Activated T-helper 9 cell treated with anti-CD3 and anti-CD28 coated beads, Interleukin-2, amount 50 U/mL, for 16 hours (primary cell): ENCODE measurements around the gene FGF1.

ENCODE experiments used
- DNase-seq: peaks from one replicate; pipeline ENCODE4 v3.0.0-alpha.2; 2020; ENCODE audit warnings: low read depth

The FGF1 gene

DNA sequence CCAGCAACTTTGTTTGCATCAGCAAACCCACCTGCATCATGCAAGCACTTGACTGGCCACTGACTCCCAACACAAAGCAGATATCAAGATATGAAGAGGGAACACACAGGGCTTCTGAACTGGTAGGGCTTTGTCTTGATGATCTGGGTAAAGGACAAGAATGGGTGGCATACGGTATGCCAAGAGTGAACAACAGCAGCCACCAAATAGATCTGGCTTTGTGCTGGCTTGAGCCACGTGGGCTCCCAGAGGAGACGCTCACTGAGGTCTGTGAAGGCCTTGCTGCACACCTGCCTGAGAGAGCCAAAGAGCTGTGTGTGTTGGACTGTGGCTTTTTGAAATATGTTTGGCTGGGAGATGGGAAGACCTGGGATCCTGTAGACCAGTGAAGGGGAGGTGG, 43.5 kb downstream of the FGF1 start:
- DNase-seq = no peak

DNA sequence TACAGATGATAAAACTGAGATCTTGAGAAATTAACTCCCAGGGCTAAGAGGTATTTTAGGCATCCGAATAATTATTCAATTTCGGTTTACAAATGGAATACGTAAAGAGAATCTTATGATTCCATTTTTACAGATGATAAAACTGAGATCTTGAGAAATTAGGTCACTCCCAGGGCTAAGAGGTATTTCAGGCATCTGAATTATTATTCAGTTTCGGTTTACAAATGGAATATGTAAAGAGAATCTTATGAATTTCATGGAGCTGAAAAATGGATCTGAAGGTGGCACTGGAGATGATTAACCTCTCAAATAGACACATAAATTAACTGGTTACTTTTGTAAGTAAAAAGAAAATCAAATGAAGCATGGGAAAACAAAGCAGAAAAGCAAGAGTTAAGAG, 44.2 kb downstream of the FGF1 start:
- no peak for DNase-seq

DNA sequence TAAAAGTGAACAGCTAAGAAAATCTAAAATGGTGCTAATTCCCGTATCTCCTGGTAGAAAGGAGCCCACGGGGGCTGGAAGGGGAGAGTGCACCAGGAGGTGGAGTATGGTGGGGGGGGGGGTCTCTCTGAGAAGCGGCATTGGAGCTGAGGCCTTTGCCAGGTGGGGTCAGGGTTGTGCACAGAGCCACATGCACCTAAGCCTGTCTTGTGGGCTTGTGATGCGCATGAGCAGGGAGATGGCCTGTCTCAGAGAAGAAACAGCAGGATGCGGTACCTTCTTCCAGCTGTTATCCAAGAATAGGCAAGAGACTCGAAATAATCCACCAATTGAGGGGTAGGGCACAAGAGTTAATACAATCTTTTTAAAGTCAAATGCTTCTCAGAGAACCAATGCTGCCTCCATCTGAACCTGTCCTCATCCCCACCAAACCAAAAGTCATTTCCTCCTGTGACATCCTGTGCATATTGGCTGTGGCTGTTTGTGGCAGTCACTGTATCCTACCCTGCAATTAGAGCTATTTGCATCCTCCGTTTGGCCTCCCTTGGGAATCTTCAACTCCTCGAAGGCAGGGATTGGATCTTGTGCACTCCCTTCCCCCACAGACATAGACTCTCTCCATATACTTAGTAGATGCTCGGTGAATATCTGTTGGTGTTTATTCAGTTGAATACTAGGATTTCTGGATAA, 45.4 kb downstream of the FGF1 start:
- no peak for DNase-seq

DNA sequence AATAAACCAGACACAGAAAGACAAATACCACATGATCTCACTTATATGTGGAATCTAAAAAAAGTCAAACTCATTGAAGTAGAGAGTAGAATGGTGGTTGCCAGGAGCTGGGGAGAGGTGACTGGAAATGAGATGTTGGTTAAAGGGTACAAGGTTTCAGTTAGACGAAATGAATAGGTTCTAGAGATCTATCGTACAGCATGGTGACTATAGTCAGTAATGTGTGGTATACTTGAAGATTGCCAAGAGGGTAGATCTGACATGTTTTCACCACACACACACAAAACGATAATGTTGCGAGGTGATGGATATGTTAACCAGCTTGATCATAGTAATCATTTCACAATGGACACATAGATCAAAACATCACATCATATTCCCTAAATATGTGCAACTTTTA, 46.4 kb downstream of the FGF1 start:
- no peak for DNase-seq

DNA sequence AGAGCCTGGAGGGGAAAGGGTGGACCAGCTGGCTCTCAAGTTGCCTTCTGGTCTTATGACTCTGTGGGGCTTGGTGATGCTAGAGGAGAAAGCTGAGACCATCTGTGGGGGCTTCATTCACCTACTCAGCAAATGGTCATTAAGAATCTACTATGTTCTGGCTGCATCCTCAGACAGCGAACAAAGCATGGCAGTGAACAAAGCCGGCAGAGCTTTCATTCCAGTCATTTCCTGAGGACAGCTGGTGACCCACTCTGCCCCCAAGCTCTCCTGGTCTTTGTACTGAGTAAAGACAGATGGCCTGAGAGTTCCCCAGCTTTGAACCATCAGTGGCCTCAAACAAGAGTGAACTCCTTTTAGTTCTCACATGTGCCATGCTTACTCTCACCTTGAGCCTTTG, 48.0 kb downstream of the FGF1 start:
- no peak for DNase-seq

DNA sequence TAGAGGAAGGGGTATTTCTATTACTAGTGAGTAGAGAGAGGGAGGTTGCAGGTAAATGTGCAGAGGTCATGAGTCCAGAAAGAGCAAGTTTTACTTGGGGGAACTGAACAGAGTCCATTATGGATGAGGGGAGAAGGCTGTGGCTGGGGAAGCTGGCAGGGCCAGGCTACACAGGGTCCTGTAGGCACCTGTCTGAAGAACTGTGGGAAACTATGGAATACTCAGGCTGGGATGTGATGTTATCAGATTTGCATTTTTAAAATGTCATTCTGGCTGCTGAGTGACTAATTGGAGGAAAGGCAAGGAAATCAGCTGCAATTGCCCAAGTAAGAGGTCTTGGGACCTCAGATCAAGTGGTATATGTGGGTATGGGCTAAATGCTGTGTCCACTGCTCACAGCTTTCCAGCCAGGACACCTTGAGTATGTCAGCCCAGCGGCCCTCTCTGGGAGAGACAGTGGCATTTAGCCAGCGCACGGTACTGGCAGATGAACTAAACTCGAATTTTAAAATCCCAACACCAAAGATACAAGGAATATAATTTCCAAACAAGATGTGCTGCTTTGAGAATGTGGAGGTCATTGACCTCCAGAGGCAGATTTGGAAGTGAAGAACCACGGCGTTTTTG, 49.1 kb downstream of the FGF1 start:
- no peak for DNase-seq

DNA sequence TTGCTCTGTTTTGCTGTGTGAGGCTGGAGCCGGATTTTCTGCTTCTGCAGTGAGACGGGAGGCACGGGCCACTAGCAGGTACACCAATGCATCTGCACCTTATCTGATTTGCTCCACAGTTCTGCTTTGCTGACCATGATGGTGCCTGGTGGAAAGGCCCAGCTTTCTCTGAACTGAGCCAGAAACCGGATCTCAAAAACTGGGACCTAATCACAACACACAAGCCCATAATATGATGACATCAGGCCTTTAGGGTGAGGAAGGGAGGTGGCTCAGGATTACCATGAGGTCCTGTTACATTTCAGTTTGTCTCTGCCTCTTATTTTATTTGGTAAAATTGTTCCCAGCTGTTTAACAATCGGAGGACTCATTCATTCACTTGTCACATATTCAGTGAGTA, 49.8 kb downstream of the FGF1 start:
- no peak for DNase-seq

DNA sequence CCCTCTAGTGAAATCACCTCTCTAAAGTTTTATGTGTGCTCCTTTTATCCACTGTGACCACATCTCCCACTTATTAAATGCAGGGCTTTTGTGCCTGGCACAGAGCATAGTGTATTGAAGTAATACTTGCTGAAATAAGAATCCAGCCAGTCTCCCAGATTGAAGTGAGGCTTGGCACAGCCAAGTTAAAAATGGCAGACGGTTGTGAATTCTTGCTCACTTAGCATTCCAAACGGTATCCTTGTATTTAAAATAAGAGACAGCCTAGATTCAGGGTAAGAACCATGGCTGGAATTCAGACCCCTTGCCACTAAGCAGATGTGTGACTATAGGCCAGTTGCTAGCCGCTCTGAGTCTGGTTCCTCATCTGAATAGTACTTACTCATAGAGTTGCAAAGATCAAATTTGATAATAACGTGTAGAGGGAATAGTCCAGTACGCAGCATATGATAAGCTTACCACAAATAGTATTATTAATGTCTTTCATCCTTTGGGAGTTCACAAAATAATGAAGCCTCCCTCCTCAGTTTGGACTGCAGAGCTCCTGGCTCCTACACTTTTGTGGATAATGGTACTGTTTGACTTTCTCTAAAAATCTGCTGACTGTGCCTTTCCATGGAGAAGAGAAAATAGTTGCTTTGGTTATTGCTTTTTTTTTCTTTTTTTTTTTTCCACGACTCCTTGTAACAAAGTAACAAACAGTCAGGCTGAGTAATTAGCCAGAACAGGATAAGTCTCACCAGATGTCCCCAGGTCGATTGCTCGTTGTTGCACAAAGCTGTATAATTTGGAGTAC, 51.5 kb downstream of the FGF1 start:
- no peak for DNase-seq

DNA sequence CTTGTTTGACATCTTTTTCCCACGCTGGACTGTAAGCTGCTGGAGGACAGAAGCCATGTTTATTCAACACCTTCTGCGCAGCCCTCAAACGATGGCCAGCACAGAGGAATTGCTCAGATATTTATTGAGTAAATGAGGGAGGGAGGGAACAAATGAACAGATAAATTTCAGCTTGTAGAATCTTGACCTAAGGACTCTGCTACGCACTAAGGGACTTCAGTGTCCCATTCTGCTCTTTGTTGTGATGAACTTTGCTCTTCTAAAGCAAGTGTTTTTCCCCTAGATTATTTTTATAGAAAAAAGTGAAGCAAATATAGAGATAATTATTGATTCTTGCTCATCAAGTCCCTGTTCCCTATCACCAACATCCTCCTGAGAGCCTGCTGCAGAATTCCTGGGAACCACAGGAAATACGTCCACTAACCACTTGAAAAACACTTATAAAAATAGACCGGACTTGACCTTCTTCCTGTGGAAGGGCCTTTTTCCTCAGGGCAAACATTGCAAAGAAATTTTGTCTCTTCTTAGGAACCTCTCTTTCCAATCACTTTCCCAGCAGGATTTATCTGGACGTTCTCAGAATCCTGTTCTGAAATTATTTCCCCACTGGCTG, 54.9 kb downstream of the FGF1 start:
- no peak for DNase-seq

DNA sequence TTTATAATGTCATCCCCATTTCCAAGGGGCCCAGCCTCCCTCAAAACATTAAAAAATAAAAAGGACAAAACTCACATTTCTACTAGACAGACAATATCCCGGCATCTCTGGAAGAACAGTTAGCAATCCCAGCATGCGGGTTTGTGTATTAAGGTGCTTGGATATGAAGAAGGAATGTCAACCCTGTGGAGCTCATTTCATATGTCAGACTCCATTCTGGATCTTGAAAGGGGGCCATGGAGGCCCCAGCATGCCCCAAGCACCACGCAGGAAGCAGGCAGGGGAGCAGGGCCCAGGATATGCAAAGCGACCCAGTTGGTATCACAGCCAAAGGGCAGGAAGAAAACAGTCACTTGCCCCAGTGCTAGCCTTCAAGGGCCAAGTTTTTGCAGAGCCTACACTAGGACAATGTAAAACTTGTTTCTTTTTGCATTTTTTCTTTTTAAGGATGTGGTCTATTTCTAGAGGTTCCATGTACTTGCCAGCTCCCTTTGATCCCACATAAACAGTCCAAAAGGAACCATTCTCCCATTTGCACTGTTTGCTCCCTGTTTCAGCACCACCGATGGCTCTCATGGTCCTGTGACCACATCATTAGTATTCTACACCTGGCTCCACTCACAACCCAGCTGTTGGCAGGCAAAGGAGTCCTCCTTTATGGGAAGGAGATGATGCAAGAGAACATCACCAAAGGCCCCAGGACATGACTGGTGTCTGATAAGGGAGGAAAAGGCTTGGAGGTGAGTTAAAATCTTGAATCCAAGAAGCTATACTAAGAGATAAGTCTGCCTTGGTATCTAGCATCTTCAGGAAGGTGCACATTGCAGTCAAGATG, 58.3 kb downstream of the FGF1 start:
- no peak for DNase-seq

DNA sequence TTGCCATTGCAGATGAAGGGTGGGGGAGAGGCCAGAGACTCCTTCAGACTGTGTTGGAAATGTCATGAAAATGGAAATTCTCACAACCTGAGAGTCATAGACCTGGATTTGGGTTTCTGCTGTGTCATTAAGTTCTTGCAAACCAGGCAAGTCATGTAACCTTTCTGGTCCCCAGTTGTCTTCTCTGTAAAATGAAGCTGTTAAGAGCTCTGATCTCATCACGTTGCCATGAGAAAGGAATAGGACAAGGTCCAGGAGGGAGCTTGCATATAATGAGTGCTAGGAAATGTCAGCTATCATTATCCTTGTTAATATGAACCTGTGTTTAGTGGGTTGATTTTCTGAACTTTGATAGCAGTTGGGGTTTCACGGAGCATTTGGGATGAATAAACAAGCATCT, 59.1 kb downstream of the FGF1 start:
- DNase-seq = no peak

DNA sequence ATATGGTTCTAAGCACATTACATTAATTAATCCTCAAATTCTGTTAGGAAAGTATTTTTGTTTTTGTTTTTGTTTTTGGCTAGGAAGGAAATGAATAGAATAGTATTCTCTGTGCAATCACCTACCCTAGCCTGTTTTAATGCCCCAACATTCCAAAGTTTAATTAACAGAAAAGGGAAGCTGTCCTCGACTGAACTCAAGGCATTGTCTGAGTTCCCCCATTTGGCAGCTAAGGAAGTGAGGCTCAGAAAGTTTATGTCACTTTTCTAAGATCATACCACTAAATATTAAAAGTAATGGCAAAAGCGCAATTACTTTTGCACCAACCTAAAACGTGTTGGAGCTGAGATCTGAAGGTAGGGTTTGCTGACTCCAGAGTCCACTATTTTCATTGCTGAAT, 59.8 kb downstream of the FGF1 start:
- no peak for DNase-seq

DNA sequence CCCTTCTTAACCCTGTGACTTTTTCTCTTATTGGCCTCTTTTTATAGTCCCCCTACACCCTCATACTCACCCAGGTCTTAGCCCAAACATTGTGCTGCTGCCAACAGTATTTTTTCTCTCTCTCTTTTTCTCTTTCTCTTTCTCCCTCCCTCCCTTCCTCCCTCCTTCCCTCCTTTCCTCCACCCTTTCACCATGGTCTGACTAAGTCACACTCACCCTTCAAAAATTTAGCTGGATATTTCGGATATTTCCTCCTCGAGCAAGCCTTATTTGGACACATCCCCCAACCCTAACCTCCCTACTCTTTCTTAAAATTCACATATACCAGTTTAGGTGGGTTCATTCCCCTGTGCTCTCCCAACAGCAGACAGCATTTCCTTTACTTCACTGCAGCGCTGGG, 64.7 kb downstream of the FGF1 start:
- DNase-seq = no peak

DNA sequence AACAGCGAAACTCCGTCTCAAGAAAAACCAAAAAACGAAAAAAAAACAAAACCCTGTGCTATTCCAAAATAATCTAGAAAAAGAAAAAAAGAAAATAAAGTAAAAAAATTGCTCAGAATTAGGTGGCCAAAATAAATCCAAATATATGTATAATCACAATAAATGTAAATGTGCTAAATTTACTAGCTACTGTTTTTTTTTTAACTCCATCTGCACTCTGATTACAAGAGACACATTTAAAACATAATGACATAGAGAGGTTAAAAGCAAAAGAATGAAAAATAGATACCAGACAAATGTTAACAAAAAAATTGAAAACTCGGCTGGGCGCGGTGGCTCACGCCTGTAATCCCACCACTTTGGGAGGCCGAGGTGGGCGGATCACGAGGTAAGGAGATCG, 66.1 kb downstream of the FGF1 start:
- no peak for DNase-seq

DNA sequence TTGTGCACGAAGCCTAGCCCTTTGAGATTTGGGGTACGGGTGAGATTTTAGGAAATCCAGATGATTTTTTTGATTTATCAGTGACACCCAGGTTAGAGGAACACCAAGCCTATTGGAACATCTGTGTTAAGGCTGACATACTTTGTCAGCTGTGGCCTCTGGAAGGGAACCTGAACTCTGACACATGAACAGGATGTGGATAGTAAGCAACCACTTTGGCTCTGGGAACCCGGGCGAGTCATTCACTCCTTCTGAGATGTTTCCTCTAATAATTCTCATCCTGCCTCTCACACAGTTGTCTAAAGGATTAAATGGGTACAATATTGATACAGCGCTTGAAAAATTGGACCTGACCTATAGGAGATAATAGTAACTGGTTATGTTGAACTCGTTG, 67.8 kb downstream of the FGF1 start:
- DNase-seq = no peak

DNA sequence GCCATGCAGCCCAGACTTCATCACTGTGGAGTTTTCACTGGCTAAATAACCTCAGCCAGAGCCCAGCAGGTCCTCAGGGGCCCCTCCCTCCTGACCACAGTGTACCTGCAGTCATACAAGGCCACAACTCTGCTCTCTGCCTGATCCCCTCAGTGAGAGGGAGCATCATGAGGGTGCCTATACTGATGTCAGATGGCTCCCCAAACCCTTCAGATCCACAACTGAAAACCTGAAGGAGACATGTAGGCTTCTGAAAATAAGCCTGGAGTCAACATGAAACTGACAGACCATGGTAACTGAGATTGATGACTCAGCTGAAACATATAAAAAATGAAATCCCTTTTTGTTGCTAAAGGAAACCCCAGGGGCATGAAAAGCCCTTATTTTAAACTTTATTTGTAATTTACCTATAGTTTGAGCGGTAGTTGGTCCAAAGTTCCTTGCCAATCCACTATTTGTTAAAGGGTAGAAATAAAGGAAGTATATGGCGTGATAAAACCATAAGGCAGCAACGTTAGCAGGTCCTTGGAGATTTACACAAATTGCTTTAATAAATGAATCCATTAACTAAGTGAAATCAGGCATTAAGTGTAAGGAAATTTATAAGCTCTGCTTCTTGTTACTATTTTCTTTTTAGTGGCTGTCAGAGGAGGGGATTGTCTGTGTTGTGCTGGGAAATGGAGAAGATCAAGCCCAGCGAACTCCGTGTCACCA, 68.3 kb downstream of the FGF1 start:
- DNase-seq = no peak

DNA sequence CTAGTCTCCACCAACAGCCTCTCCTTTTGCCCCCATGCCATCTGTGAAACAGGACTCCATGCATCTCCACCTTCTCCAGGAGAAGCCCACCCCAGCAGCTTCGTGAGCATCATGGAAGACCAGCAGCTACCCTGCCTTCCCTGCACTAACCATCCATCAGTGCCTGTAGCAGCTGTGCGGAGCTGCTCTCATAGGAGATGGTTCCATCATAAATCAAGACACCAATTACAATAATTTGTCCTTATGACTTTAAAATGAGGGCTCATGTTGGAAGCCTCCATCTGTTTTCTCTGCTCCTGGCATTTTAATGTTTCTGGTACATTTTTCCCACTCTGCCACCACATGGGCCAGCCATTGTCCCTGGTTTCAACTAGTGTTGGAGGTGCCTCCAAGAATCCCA, 69.9 kb downstream of the FGF1 start:
- no peak for DNase-seq

DNA sequence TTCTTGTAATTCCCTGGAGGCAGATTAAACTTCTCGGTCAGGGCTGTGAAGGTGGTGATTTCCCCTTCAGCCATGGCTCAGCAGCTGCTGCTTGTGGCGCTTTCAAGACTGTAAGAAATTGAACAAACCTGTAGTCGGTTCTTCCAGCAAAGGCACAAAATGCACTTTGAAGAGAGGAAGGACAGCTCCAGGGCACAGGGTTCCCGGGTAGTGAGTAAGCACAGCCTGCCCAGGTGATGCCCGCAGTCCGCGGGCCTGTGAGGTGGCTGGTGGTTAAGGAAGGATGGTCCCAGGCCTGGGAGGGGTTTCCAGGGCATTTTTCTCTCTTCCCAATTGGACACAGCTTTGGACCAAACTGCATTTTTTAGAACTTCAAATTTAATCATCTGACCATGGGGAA, 71.8 kb downstream of the FGF1 start:
- no peak for DNase-seq

DNA sequence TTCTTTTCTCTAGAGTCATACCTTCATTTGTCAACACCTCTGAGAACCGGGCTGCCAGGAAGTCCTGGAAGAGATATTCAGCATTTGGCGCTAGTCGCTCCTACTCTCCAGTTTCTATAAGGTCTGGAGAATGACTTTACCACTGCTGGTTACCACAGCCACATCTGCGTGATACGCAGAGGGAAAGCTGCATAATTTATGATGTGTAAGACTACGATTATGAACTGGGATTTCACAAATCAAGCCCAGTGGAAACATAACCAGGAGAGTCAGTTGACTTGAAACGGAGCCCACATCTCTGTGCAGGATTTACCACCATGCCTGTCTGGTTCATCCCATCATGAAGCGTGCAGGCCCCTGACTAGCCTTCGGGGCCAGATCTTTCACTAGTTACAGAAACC, 72.6 kb downstream of the FGF1 start:
- no peak for DNase-seq

DNA sequence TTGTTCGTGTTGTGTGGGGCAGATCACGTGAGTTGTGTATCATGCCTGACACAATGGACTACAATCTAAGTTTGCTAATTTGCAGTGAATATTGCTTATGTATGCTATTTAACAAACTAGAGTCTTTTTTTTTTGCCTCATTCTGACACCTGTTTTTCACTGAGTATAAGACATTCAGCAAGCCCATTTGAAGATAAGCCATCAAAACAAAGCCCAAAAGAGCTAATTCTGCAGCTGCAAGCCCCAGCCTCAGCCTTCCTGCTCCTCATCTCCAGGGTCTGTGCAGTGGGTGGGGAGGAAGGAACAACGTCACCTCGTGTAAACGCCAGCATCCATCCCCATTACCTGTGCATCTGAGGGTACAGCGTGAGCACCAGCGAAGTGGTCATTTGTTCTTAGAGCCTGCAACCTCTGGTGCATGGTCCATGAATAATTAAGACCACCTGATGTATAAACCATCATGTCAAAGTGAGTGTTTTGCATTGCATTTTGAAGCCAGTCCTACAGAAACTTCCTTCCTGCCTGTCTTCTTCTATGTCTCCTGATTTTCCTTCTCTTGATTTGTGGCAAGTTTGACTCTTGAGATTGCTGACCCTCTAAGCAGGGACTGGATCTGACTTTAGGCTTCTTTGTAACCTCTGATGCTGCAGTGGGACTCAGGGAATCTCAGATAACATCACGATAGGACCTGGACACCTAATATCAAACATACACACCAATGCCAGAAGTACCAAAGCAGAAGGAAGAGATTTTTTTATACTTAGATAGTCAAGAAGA, 73.2 kb downstream of the FGF1 start:
- no peak for DNase-seq

DNA sequence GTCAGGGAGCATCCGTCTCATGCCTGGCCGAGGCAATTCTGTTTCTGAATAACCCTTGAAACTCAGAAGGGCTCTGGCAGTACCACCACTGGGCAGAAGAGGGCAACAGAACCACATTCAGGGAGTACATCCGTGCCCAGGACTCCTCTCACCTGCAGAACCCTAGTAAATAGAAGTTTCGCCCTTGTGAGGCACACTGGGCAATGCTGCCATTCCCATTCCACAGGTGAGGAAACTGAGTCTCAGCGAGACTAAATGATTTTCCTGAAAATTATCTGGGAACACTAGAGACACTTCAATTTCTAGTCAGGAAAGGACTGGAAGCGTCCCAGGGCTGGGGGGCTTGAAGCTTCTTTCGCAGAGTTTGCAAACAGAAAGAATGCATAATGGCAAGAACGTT, 74.7 kb downstream of the FGF1 start:
- DNase-seq = peak; percentile 46
